SK-N-MC (cell line): ENCODE results near the gene QSER1.

Experiments used
- EZH2 ChIP-seq: fragments of 200-600 bp; sonication (generic); IDR thresholded peaks from one replicate; pipeline ENCODE4 v1.6.1; 2017; ENCODE audit warnings: antibody characterized with exemption
- POLR2AphosphoS5 ChIP-seq: IDR thresholded peaks from 2 replicates; pipeline ENCODE4 v1.6.1; 2012; ENCODE audit warnings: mild to moderate bottlenecking, low read depth, low read length, borderline replicate concordance

DNA sequence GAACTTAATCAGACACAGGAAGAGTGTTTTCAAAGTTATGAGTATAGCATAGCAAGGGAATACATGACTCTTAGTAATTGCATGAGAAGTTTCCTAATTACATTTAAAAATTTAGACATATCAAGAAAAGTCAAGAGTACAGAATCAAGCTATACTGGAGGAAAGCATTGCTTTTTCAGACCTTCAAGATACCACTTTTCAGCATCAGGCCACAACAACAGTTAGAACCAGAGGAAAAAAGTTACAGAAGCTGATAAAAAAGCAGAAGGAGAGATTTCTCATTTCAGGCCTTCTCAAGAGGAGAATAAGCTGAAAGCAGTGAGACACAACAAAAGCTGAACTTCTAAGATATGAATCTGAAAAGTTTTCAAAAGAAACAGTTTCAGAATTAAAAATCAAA, 28.1 kb upstream of the QSER1 start:
- TF ChIP-seq POLR2AphosphoS5 (no peak), EZH2 (no peak)
